Endodermal cell (in vitro differentiated cells): Measurements from ENCODE around the gene BRD3. TPM values are rescaled to one million over a fixed set of nuclear protein-coding genes. Genes with fewer than 3 reads are reported as not detected.
"Not testable (repeated sequence)": the region's sequence is repeated elsewhere in the genome, so short reads cannot be mapped to it uniquely, and the experiment has no call there.

Experiments used
- DNase-seq: peaks from one replicate; pipeline ENCODE4 v3.0.0-alpha.2; 2017
- H3K27ac ChIP-seq: 2 replicates; pipeline ENCODE4 v1.5.1; 2013; ENCODE audit warnings: mild to moderate bottlenecking, low read depth, low read length, moderate library complexity
- H3K27me3 ChIP-seq: 2 replicates; pipeline ENCODE4 v1.6.1; 2013; ENCODE audit warnings: mild to moderate bottlenecking, low read length, moderate library complexity; ENCODE audit not compliant: insufficient read depth, control insufficient read depth, poor library complexity, severe bottlenecking
- H3K36me3 ChIP-seq: 2 replicates; pipeline ENCODE4 v1.7.0; 2013; ENCODE audit warnings: mild to moderate bottlenecking, low read length, moderate library complexity; ENCODE audit not compliant: control insufficient read depth, insufficient read depth
- H3K4me1 ChIP-seq: one replicate; pipeline ENCODE4 v1.7.0; 2013; ENCODE audit warnings: low read length; ENCODE audit not compliant: control insufficient read depth, insufficient read depth
- H3K4me3 ChIP-seq: 2 replicates; pipeline ENCODE4 v1.5.1; 2013; ENCODE audit warnings: mild to moderate bottlenecking, low read length, moderate library complexity
- H3K9ac ChIP-seq: 2 replicates; pipeline ENCODE4 v1.6.1; 2013; ENCODE audit warnings: mild to moderate bottlenecking, low read length, moderate library complexity; ENCODE audit not compliant: poor library complexity, severe bottlenecking; ENCODE audit errors: extremely low read depth
- H3K9me3 ChIP-seq: 2 replicates; pipeline ENCODE4 v1.6.1; 2013; ENCODE audit warnings: mild to moderate bottlenecking, low read length, moderate library complexity; ENCODE audit not compliant: control insufficient read depth
- H3K27ac Mint-ChIP-seq: 2 replicates; pipeline ENCODE4 v1.8.0; 2020; ENCODE audit warnings: mixed read lengths
- H3K27me3 Mint-ChIP-seq: 2 replicates; pipeline ENCODE4 v1.8.0; 2021; ENCODE audit warnings: mild to moderate bottlenecking, mixed read lengths; ENCODE audit not compliant: insufficient read depth
- H3K36me3 Mint-ChIP-seq: 2 replicates; pipeline ENCODE4 v1.8.0; 2020; ENCODE audit warnings: low read depth, mixed read lengths
- H3K4me1 Mint-ChIP-seq: 2 replicates; pipeline ENCODE4 v1.8.0; 2020; ENCODE audit warnings: mixed read lengths
- H3K4me3 Mint-ChIP-seq: 2 replicates; pipeline ENCODE4 v1.8.0; 2020; ENCODE audit warnings: mild to moderate bottlenecking, moderate library complexity, mixed read lengths
- H3K9me3 Mint-ChIP-seq: 2 replicates; pipeline ENCODE4 v1.8.0; 2020; ENCODE audit warnings: mild to moderate bottlenecking, mixed read lengths
- WGBS, 2 experiments: methylation state at CpG; one replicate each; pipeline versions ENCODE4 v1.1.5 to v1.1.7; 2013; ENCODE audit warnings: missing lambda C conversion rate in 2 of 2, mixed read lengths in 1 of 2; ENCODE audit not compliant: insufficient coverage in 1 of 2, insufficient read length in 1 of 2; 5-methylcytosine and 5-hydroxymethylcytosine counted together
- total RNA-seq, 2 donors: library from RNA; stranded (reverse); fragmentation: NEBNext Ultra II Directional in 1 of 2; extraction: Animal tissue kit (Norgen Biotek cat#: 25700) in 1 of 2; gene quantifications; 2 replicates in 1 of 2; 3 replicates in 1 of 2; pipeline ENCODE4 v1.2.1, GENCODE V29; 2021
- TF ChIP-seq, protein P1 (sequence below): fragments of 200-600 bp; sonication (generic); conservative IDR thresholded peaks from 2 replicates; pipeline ENCODE4 v1.5.0; 2021; ENCODE audit warnings: antibody characterized with exemption, mild to moderate bottlenecking

BRD3 gene
- total RNA-seq, 2 donors from 2014 or later: 92.3 to 103 TPM

DNA sequence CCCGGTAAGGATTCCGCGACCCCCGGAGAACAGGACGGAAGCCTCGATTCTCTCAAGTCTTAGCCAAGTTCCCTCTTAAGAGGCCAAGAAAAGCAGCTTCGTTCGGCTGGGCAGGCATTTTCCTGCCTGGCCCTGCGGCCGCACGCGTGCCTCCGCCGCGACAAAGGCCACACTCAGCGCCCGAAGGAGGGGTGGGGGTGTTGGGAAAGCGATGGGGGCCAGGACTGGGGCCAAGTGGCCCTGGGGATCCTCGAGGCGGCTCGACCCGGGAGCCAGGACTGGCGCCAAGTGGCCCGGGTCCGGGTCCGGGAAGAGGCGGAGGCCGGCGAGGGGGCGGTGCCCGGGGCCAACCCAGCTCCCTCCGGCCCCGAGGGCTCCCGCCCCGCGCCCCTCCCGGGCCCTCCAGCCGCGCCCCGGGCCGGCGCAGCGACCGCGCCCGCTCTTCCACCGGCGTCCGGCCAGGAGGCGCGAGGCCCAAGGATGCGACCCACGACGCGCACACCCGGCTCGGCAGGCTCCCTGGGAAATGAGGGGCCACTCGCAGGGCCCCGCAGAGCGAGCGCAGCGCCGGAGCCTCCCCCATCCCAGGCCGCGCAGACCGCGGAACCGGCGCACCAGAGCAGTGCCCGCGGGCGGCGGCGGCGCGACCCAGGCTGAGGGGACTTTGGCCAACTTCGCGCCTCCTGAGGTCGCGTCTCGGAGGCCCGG is 76.5 kb downstream of the BRD3 start:
- Histone ChIP-seq H3K27me3 (no peaks in the 10 kb centered on the region), H3K4me1 (peaks cover 10% of the 10 kb centered on the region), H3K9ac (peak overlapping the region; percentile 47), H3K36me3 (no peaks in the 10 kb centered on the region), H3K9me3 (no peaks in the 10 kb centered on the region), H3K27ac (peak overlapping the region; percentile 86), H3K4me3 (peak overlapping the region; percentile 85)
- TF ChIP-seq, protein P1, sequence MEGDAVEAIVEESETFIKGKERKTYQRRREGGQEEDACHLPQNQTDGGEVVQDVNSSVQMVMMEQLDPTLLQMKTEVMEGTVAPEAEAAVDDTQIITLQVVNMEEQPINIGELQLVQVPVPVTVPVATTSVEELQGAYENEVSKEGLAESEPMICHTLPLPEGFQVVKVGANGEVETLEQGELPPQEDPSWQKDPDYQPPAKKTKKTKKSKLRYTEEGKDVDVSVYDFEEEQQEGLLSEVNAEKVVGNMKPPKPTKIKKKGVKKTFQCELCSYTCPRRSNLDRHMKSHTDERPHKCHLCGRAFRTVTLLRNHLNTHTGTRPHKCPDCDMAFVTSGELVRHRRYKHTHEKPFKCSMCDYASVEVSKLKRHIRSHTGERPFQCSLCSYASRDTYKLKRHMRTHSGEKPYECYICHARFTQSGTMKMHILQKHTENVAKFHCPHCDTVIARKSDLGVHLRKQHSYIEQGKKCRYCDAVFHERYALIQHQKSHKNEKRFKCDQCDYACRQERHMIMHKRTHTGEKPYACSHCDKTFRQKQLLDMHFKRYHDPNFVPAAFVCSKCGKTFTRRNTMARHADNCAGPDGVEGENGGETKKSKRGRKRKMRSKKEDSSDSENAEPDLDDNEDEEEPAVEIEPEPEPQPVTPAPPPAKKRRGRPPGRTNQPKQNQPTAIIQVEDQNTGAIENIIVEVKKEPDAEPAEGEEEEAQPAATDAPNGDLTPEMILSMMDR: no peak
- H3K4me1 Mint-ChIP-seq: peaks cover 13% of the 10 kb centered on the region
- WGBS, 2 experiments: 0 to 4% methylated on average over 13 to 82 of the region's 82 CpGs
- no peaks in the 10 kb centered on the region for H3K36me3 Mint-ChIP-seq
- no peak overlapping the region for H3K27ac Mint-ChIP-seq
- H3K4me3 Mint-ChIP-seq: peak overlapping the region; percentile 75
- H3K27me3 Mint-ChIP-seq: no peaks in the 10 kb centered on the region
- no peaks in the 10 kb centered on the region for H3K9me3 Mint-ChIP-seq
- peak; percentile 69 for DNase-seq

DNA sequence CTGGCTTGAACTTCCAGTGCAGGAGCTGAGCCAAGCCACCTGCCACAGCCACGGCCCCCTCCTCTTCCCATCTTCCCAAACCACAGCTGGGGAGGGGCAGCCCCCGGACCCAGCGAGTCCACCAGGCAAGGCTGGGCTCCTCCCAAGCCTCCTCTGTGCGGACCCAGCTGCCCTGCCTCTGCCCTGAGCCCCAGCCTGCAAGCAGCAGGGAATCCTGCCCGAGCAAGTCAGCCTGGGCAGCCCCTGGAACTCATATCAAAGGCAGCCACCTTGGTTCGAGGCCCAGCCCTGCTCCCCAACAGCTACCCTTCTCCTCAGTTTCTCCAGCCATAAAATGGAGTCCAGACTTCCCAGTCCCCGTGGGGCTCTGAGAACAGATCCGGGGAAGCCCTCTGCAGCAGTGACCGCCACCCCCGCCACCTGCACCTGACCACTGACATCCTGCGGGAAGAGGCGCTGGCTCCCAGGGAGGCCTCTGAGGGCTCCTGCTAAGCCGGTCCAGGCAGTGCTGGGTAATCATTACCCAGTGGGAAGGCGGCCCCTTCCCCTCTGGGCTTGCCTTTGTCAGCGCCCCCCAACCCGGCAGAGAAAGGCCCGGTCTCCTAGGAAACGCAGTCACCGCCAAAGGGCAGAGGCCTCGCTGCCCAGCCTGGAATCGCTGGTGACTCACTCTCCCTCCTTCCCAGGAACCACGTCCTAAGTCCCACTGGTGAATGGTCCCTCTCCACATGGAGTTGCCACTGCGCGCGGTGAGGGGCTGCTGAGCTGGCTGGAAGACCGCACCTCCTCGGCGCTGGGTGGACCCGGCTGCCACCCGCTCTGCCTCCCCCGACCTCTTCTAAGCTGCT is 77.2 kb downstream of the BRD3 start:
- peak overlapping the region; percentile 86 for H3K27ac ChIP-seq
- TF ChIP-seq, protein P1: no peak
- DNase-seq: peak; percentile 72
- Mint-ChIP-seq H3K36me3 (no peaks in the 10 kb centered on the region), H3K4me1 (peaks cover 21% of the 10 kb centered on the region), H3K27me3 (no peaks in the 10 kb centered on the region), H3K9me3 (no peaks in the 10 kb centered on the region), H3K4me3 (peak overlapping the region; percentile 75), H3K27ac (no peak overlapping the region)
- H3K27me3 ChIP-seq: no peaks in the 10 kb centered on the region
- H3K9me3 ChIP-seq: no peaks in the 10 kb centered on the region
- peak overlapping the region; percentile 47 for H3K9ac ChIP-seq
- WGBS, 2 experiments: 6 to 29% methylated on average over 11 to 31 of the region's 31 CpGs
- H3K36me3 ChIP-seq: no peaks in the 10 kb centered on the region
- peaks cover 10% of the 10 kb centered on the region for H3K4me1 ChIP-seq
- peak overlapping the region; percentile 85 for H3K4me3 ChIP-seq

DNA sequence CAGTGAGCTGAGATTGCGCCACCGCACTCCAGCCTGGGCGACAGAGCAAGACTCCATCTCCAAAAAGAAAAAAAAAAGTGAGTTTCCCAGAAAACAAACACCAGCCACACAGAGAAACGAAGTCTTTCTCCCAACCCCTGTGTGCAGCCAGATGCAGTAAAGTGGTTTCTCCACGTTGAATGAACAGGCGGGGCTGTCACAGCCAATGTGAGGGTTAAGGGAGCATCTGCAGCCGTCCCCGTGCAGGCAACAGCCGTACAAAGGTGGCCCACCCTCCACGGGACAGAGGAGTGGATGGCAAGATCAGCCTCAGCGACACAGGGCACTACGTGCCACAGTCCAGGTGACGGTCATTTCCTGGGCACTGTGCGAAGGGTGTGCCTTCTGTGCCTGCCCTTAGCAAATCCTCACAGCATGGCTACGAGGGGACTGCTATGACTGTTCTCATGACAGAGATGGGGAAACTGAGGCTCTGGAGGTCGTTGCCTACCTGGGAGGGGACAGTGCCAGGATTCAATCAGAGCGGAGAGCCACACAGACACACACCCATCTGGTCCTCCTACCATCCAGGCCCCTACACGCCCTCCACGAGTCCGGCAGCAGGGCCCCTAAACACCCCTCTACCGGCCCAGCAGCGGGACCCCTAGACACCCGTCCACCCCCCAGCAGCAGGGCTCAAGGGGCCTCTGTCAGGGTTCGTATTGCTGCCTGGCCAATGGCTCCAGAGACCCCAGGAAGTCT is 78.0 kb downstream of the BRD3 start:
- H3K4me3 Mint-ChIP-seq: peak overlapping the region; percentile 32
- TF ChIP-seq, protein P1: no peak
- H3K27ac Mint-ChIP-seq: no peak overlapping the region
- no peaks in the 10 kb centered on the region for H3K27me3 ChIP-seq
- no peaks in the 10 kb centered on the region for H3K36me3 Mint-ChIP-seq
- no peak overlapping the region for H3K27ac ChIP-seq
- H3K9me3 ChIP-seq: no peaks in the 10 kb centered on the region
- H3K4me3 ChIP-seq: no peak overlapping the region
- H3K27me3 Mint-ChIP-seq: no peaks in the 10 kb centered on the region
- no peaks in the 10 kb centered on the region for H3K9me3 Mint-ChIP-seq
- DNase-seq: no peak
- H3K4me1 Mint-ChIP-seq: peaks cover 21% of the 10 kb centered on the region
- WGBS, 2 experiments: 89 to 91% methylated on average over 15 to 24 of the region's 24 CpGs
- peaks cover 10% of the 10 kb centered on the region for H3K4me1 ChIP-seq
- no peak overlapping the region for H3K9ac ChIP-seq
- H3K36me3 ChIP-seq: no peaks in the 10 kb centered on the region

DNA sequence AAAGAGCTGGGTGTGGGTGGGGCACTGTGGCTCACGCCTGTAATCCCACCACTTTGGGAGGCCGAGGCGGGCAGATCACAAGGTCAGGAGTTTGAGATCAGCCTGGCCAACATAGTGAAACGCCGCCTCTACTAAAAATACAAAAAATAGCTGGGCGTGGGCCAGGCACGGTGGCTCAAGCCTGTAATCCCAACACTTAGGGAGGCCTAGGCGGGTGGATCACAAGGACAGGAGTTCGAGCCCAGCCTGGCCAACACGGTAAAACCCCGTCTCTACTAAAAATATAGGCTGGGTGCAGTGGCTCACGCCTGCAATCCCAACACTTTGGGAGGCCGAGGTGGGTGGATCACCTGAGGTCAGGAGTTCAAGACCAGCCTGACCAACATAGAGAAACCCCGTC is 79.1 kb downstream of the BRD3 start:
- not testable (repeated sequence) for H3K36me3 Mint-ChIP-seq, H3K27me3 Mint-ChIP-seq, H3K4me1 ChIP-seq, H3K9ac ChIP-seq, H3K27ac Mint-ChIP-seq, H3K27ac ChIP-seq, H3K36me3 ChIP-seq, H3K9me3 Mint-ChIP-seq, H3K9me3 ChIP-seq, H3K4me3 Mint-ChIP-seq, DNase-seq, H3K27me3 ChIP-seq, H3K4me3 ChIP-seq
- WGBS, 2 experiments: 92 to 95% methylated on average over 8 to 14 of the region's 14 CpGs
- peaks cover 22% of the 10 kb centered on the region for H3K4me1 Mint-ChIP-seq
